ENCODE results near the gene TMEM218.

TMEM218 gene

GRCh38 chr11:125148011-125148410 is 36.6 kb upstream of the TMEM218 start:
- H3K4me3 ChIP-seq (ENCODE audit: low read length): no peak overlapping the region
- no peaks in the 10 kb centered on the region for H3K36me3 ChIP-seq (ENCODE audit: control insufficient read depth, insufficient read depth, low read length)
- H3K9me3 ChIP-seq (ENCODE audit: control insufficient read depth, insufficient read depth, low read length): no peaks in the 10 kb centered on the region
- H3K27me3 ChIP-seq (ENCODE audit: control insufficient read depth, insufficient read depth, low read length): peaks cover 2% of the 10 kb centered on the region; the same call in 1 of the 2 replicates
- H3K4me1 ChIP-seq (ENCODE audit: control insufficient read depth, insufficient read depth, low read length): peaks cover 2% of the 10 kb centered on the region; the same call in 1 of the 2 replicates
- no peak overlapping the region for H3K27ac ChIP-seq (ENCODE audit: low read length)
- no peak for DNase-seq (ENCODE audit: low read depth, low spot score)

GRCh38 chr11:125147280-125147679 is 35.9 kb upstream of the TMEM218 start:
- DNase-seq (ENCODE audit: low read depth, low spot score): no peak
- H3K9me3 ChIP-seq (ENCODE audit: control insufficient read depth, insufficient read depth, low read length): no peaks in the 10 kb centered on the region
- no peak overlapping the region for H3K4me3 ChIP-seq (ENCODE audit: low read length)
- H3K4me1 ChIP-seq (ENCODE audit: control insufficient read depth, insufficient read depth, low read length): peaks cover 2% of the 10 kb centered on the region; the same call in 1 of the 2 replicates
- WGBS (ENCODE audit: insufficient coverage, insufficient read length): no CpG with 5 or more reads among the region's 6 CpGs
- H3K27ac ChIP-seq (ENCODE audit: low read length): no peak overlapping the region
- H3K36me3 ChIP-seq (ENCODE audit: control insufficient read depth, insufficient read depth, low read length): no peaks in the 10 kb centered on the region
- peaks cover 2% of the 10 kb centered on the region; the same call in 1 of the 2 replicates for H3K27me3 ChIP-seq (ENCODE audit: control insufficient read depth, insufficient read depth, low read length)

GRCh38 chr11:125146232-125146631 is 34.8 kb upstream of the TMEM218 start:
- no peak overlapping the region for H3K4me3 ChIP-seq (ENCODE audit: low read length)
- DNase-seq (ENCODE audit: low read depth, low spot score): no peak
- H3K4me1 ChIP-seq (ENCODE audit: control insufficient read depth, insufficient read depth, low read length): peaks cover 4% of the 10 kb centered on the region; the same call in 1 of the 2 replicates
- H3K27me3 ChIP-seq (ENCODE audit: control insufficient read depth, insufficient read depth, low read length): peaks cover 2% of the 10 kb centered on the region; the same call in 1 of the 2 replicates
- H3K27ac ChIP-seq (ENCODE audit: low read length): no peak overlapping the region
- WGBS (ENCODE audit: insufficient coverage, insufficient read length): no CpG with 5 or more reads among the region's 1 CpG
- H3K9me3 ChIP-seq (ENCODE audit: control insufficient read depth, insufficient read depth, low read length): no peaks in the 10 kb centered on the region
- no peaks in the 10 kb centered on the region for H3K36me3 ChIP-seq (ENCODE audit: control insufficient read depth, insufficient read depth, low read length)

- Histone ChIP-seq H3K9me3 (ENCODE audit: control insufficient read depth, insufficient read depth, low read length) (no peaks in the 10 kb centered on the region), H3K4me1 (ENCODE audit: control insufficient read depth, insufficient read depth, low read length) (peaks cover 9% of the 10 kb centered on the region), H3K36me3 (ENCODE audit: control insufficient read depth, insufficient read depth, low read length) (no peaks in the 10 kb centered on the region), H3K27ac (ENCODE audit: low read length) (no peak overlapping the region), H3K27me3 (ENCODE audit: control insufficient read depth, insufficient read depth, low read length) (peaks cover 17% of the 10 kb centered on the region; the same call in 1 of the 2 replicates), H3K4me3 (ENCODE audit: low read length) (no peak overlapping the region)
- DNase-seq (ENCODE audit: low read depth, low spot score): peak; percentile 64
- no CpG with 5 or more reads among the region's 18 CpGs for WGBS (ENCODE audit: insufficient coverage, insufficient read length)
These were observed 30.5 kb upstream of the TMEM218 start for GRCh38 chr11:125141686-125142535.

GRCh38 chr11:125141178-125141577 is 29.8 kb upstream of the TMEM218 start:
- no CpG with 5 or more reads among the region's 12 CpGs for WGBS (ENCODE audit: insufficient coverage, insufficient read length)
- Histone ChIP-seq H3K4me1 (ENCODE audit: control insufficient read depth, insufficient read depth, low read length) (peaks cover 9% of the 10 kb centered on the region), H3K27me3 (ENCODE audit: control insufficient read depth, insufficient read depth, low read length) (peaks cover 17% of the 10 kb centered on the region; the same call in 1 of the 2 replicates), H3K27ac (ENCODE audit: low read length) (no peak overlapping the region), H3K9me3 (ENCODE audit: control insufficient read depth, insufficient read depth, low read length) (no peaks in the 10 kb centered on the region), H3K36me3 (ENCODE audit: control insufficient read depth, insufficient read depth, low read length) (no peaks in the 10 kb centered on the region), H3K4me3 (ENCODE audit: low read length) (no peak overlapping the region)
- no peak for DNase-seq (ENCODE audit: low read depth, low spot score)

- Histone ChIP-seq H3K27ac (ENCODE audit: low read length) (no peak overlapping the region), H3K4me3 (ENCODE audit: low read length) (no peak overlapping the region), H3K4me1 (ENCODE audit: control insufficient read depth, insufficient read depth, low read length) (peaks cover 9% of the 10 kb centered on the region), H3K36me3 (ENCODE audit: control insufficient read depth, insufficient read depth, low read length) (no peaks in the 10 kb centered on the region), H3K9me3 (ENCODE audit: control insufficient read depth, insufficient read depth, low read length) (no peaks in the 10 kb centered on the region), H3K27me3 (ENCODE audit: control insufficient read depth, insufficient read depth, low read length) (peaks cover 17% of the 10 kb centered on the region; the same call in 1 of the 2 replicates)
- no peak for DNase-seq (ENCODE audit: low read depth, low spot score)
- no CpG with 5 or more reads among the region's 8 CpGs for whole genome bisulfite sequencing (ENCODE audit: insufficient coverage, insufficient read length)
These were observed 28.8 kb upstream of the TMEM218 start for GRCh38 chr11:125140233-125140632.

- H3K36me3 ChIP-seq (ENCODE audit: control insufficient read depth, insufficient read depth, low read length): no peaks in the 10 kb centered on the region
- H3K27me3 ChIP-seq (ENCODE audit: control insufficient read depth, insufficient read depth, low read length): peaks cover 17% of the 10 kb centered on the region; the same call in 1 of the 2 replicates
- DNase-seq (ENCODE audit: low read depth, low spot score): no peak
- H3K4me3 ChIP-seq (ENCODE audit: low read length): no peak overlapping the region
- H3K27ac ChIP-seq (ENCODE audit: low read length): no peak overlapping the region
- H3K4me1 ChIP-seq (ENCODE audit: control insufficient read depth, insufficient read depth, low read length): peaks cover 9% of the 10 kb centered on the region
- WGBS (ENCODE audit: insufficient coverage, insufficient read length): no CpG with 5 or more reads among the region's 3 CpGs
- no peaks in the 10 kb centered on the region for H3K9me3 ChIP-seq (ENCODE audit: control insufficient read depth, insufficient read depth, low read length)
These were observed 28.4 kb upstream of the TMEM218 start for GRCh38 chr11:125139778-125140177.

DNA sequence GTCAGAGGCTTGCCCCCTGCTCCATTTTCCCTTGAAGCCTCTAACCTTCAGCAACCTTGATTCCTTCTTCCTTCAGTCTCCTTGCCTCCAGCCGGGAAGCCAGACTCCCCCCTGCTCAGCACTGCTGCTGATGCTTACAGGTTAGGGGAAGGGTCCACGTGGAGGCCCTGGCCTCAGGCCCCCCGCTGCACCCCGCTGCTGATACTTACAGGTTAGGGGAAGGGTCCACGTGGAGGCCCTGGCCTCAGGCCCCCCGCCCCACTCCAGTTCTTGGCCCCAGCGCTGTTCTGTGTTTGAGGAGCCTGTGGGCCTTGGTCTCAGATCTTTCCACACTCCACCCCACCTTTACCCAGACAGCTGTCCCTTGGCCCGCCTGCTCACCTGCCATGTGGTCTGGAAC is 27.5 kb upstream of the TMEM218 start:
- no peaks in the 10 kb centered on the region for H3K9me3 ChIP-seq (ENCODE audit: control insufficient read depth, insufficient read depth, low read length)
- H3K4me3 ChIP-seq (ENCODE audit: low read length): no peak overlapping the region
- no CpG with 5 or more reads among the region's 8 CpGs for WGBS (ENCODE audit: insufficient coverage, insufficient read length)
- no peak for DNase-seq (ENCODE audit: low read depth, low spot score)
- H3K36me3 ChIP-seq (ENCODE audit: control insufficient read depth, insufficient read depth, low read length): no peaks in the 10 kb centered on the region
- H3K4me1 ChIP-seq (ENCODE audit: control insufficient read depth, insufficient read depth, low read length): peaks cover 9% of the 10 kb centered on the region
- peaks cover 15% of the 10 kb centered on the region; the same call in 1 of the 2 replicates for H3K27me3 ChIP-seq (ENCODE audit: control insufficient read depth, insufficient read depth, low read length)
- no peak overlapping the region for H3K27ac ChIP-seq (ENCODE audit: low read length)

GRCh38 chr11:125136001-125136400 is 24.6 kb upstream of the TMEM218 start:
- Histone ChIP-seq H3K27ac (ENCODE audit: low read length) (no peak overlapping the region), H3K36me3 (ENCODE audit: control insufficient read depth, insufficient read depth, low read length) (no peaks in the 10 kb centered on the region), H3K27me3 (ENCODE audit: control insufficient read depth, insufficient read depth, low read length) (peaks cover 15% of the 10 kb centered on the region; the same call in 1 of the 2 replicates)

DNA sequence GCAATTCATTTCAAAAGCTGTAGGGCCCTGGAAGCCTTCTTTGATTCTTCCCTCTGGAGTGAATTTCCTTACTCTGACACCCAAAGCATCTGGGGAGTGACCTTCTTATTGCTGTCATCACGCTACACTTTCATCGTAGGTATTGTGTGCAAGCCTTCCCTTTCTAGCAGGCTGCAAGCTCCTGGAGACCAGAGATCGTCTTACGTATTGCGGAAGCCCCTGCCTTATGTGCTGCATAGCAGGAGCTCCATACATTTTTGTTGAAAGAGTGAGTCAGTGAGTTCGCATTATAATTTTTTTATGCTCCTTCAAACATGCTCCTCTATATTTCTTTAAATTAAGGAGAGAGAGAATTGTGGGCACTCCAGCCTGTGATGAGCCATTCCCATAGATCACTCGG is 21.2 kb upstream of the TMEM218 start:
- no peak overlapping the region for H3K27ac ChIP-seq (ENCODE audit: low read length)
- WGBS (ENCODE audit: insufficient coverage, insufficient read length): no CpG with 5 or more reads among the region's 7 CpGs

More at GRCh38 chr11:125136001-125136400, 24.6 kb upstream of the TMEM218 start:
- DNase-seq (ENCODE audit: low read depth, low spot score): no peak
- H3K9me3 ChIP-seq (ENCODE audit: control insufficient read depth, insufficient read depth, low read length): no peaks in the 10 kb centered on the region
- no peak overlapping the region for H3K4me3 ChIP-seq (ENCODE audit: low read length)
- peaks cover 8% of the 10 kb centered on the region for H3K4me1 ChIP-seq (ENCODE audit: control insufficient read depth, insufficient read depth, low read length)

DNA sequence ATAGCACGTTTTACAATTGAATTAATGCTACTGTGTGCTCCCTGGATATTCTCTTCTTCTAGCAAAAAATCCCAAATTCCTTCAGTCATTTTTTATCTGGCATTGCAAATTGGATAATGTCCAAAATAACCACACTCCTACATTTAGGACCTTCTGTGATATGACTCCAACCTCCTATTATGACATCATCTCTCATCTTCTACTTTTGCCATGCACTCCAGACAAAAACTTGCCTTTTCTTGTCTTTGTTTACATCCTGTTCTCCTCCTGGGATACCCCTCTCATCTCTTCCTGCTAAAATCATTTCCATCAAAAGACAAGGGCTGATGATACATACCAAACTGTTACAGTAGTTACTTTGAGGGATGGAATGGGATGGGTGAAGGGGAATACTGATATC is 20.6 kb upstream of the TMEM218 start:
- H3K4me1 ChIP-seq (ENCODE audit: control insufficient read depth, insufficient read depth, low read length): no peaks in the 10 kb centered on the region
- H3K27me3 ChIP-seq (ENCODE audit: control insufficient read depth, insufficient read depth, low read length): no peaks in the 10 kb centered on the region
- H3K4me3 ChIP-seq (ENCODE audit: low read length): no peak overlapping the region
- no CpG with 5 or more reads among the region's 1 CpG for WGBS (ENCODE audit: insufficient coverage, insufficient read length)
- DNase-seq (ENCODE audit: low read depth, low spot score): no peak
- H3K36me3 ChIP-seq (ENCODE audit: control insufficient read depth, insufficient read depth, low read length): no peaks in the 10 kb centered on the region
- H3K27ac ChIP-seq (ENCODE audit: low read length): no peak overlapping the region
- no peaks in the 10 kb centered on the region for H3K9me3 ChIP-seq (ENCODE audit: control insufficient read depth, insufficient read depth, low read length)

More for the DNA sequence above, 21.2 kb upstream of the TMEM218 start:
- Histone ChIP-seq H3K36me3 (ENCODE audit: control insufficient read depth, insufficient read depth, low read length) (no peaks in the 10 kb centered on the region), H3K9me3 (ENCODE audit: control insufficient read depth, insufficient read depth, low read length) (no peaks in the 10 kb centered on the region), H3K4me1 (ENCODE audit: control insufficient read depth, insufficient read depth, low read length) (no peaks in the 10 kb centered on the region), H3K4me3 (ENCODE audit: low read length) (no peak overlapping the region), H3K27me3 (ENCODE audit: control insufficient read depth, insufficient read depth, low read length) (no peaks in the 10 kb centered on the region)
- no peak for DNase-seq (ENCODE audit: low read depth, low spot score)
